Measurements from ENCODE around the gene FLNB.

DNA sequence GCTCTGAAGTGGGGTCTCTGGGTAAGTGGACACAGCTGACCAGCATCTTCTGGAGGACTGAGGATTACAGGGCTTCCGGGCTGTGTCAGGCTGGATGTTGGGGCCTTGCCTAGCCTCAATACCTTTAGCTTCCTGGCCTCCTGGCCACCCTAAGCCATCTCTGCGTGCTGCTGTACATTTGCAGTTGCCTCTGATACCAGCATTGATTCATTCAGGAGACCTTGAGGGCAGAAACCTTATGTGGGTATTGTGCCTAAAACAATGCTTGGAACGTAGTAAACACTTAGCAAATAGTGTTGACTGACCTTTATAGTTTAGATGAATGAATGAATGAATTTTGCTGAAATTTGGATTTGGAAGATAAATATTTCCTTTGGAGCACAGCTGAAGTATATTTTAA, 97.0 kb downstream of the FLNB start:
- TF ChIP-seq CTCF (IDR thresholded peaks at IDR 0.05) = no peak
- no peak for TF ChIP-seq POLR2A (IDR thresholded peaks at IDR 0.05)
- TF ChIP-seq POLR2AphosphoS5 (IDR thresholded peaks at IDR 0.05) = no peak
